B cell (primary cell): ENCODE results near the gene NME9. TPM values are rescaled to one million over a fixed set of nuclear protein-coding genes. Genes with fewer than 3 reads are reported as not detected.

ENCODE experiments used
- ATAC-seq: fragments of 200-7000 bp; cut with Tn5 transposase; one replicate; pipeline ENCODE4 v1.10.0; 2021; ENCODE audit warnings: low read depth, mild to moderate bottlenecking, moderate number of reproducible peaks, moderate library complexity
- CTCF ChIA-PET: fragments of 350-600 bp; sonication (Branson Sonifier 250); formaldehyde crosslinking; loops from one replicate; lab custom pipeline; 2021; ENCODE audit warnings: antibody characterized with exemption, inconsistent platforms; lab: Charles Lee
- POLR2A ChIA-PET: fragments of 350-600 bp; sonication (Branson Sonifier 250); formaldehyde crosslinking; loops from one replicate; lab custom pipeline; 2021; ENCODE audit warnings: antibody characterized with exemption; lab: Charles Lee
- DNase-seq: peaks from one replicate; pipeline ENCODE4 v3.0.0; 2013
- H2AFZ ChIP-seq: 2 replicates; pipeline ENCODE4 v1.6.1; 2012; ENCODE audit warnings: mild to moderate bottlenecking, low read depth, low read length; ENCODE audit not compliant: insufficient read depth, poor library complexity, severe bottlenecking
- H3K27ac ChIP-seq, 2 donors: 1 replicate in 1 of 2; 2 replicates in 1 of 2; pipeline ENCODE4 v1.5.1; 2012 to 2013; ENCODE audit warnings: low read length in 2 of 2, mild to moderate bottlenecking in 2 of 2, moderate library complexity in 1 of 2
- H3K27me3 ChIP-seq, 4 experiments: fragments of 200-600 bp in 1 of 4; sonication (generic) in 1 of 4; replicated peaks in 1 of 4; 1 replicate in 2 of 4; 2 replicates in 2 of 4; pipeline versions ENCODE4 v1.6.1 to v1.7.0; 2013 to 2016; ENCODE audit warnings: low read length in 3 of 4, mild to moderate bottlenecking in 2 of 4, mixed read lengths in 1 of 4, moderate library complexity in 1 of 4; ENCODE audit not compliant: insufficient read depth in 4 of 4, control insufficient read depth in 3 of 4; ENCODE audit errors: control extremely low read depth in 1 of 4
- H3K36me3 ChIP-seq, 2 experiments: replicated peaks in 1 of 2; 1 replicate in 1 of 2; 2 replicates in 1 of 2; pipeline versions ENCODE4 v1.6.1 to v1.7.1; 2013; ENCODE audit warnings: low read length in 1 of 2; ENCODE audit not compliant: insufficient read depth in 2 of 2, control insufficient read depth in 1 of 2; ENCODE audit errors: control extremely low read depth in 1 of 2, extremely low read depth in 1 of 2
- H3K4me1 ChIP-seq, 2 donors: fragments of 200-600 bp in 1 of 2; sonication (generic) in 1 of 2; 1 replicate in 1 of 2; 2 replicates in 1 of 2; pipeline versions ENCODE4 v1.5.1 to v1.6.1; 2013 to 2017; ENCODE audit warnings: low read length in 2 of 2; ENCODE audit not compliant: control insufficient read depth in 2 of 2, insufficient read depth in 2 of 2
- H3K4me2 ChIP-seq: replicated peaks from 2 replicates; pipeline ENCODE3; 2012; ENCODE audit warnings: mild to moderate bottlenecking, low read depth, low read length; ENCODE audit not compliant: poor library complexity, severe bottlenecking
- H3K4me3 ChIP-seq, 5 experiments: fragments of 200-600 bp in 1 of 5; sonication (generic) in 1 of 5; 1 replicate in 3 of 5; 2 replicates in 2 of 5; pipeline versions ENCODE4 v1.5.1 to v1.7.0; 2011 to 2016; ENCODE audit warnings: low read length in 4 of 5, mild to moderate bottlenecking in 4 of 5, low read depth in 2 of 5, control low read depth in 1 of 5, moderate library complexity in 1 of 5; ENCODE audit not compliant: insufficient read depth in 1 of 5; ENCODE audit errors: control extremely low read depth in 1 of 5, extremely low read depth in 1 of 5
- H3K79me2 ChIP-seq: fragments of 200-600 bp; sonication (generic); one replicate; pipeline ENCODE4 v1.6.0; 2016; ENCODE audit warnings: low read length; ENCODE audit not compliant: control insufficient read depth, insufficient read depth
- H3K9ac ChIP-seq: fragments of 200-600 bp; sonication (generic); 2 replicates; pipeline ENCODE4 v1.6.1; 2017; ENCODE audit warnings: mild to moderate bottlenecking, low read length, moderate library complexity
- H3K9me3 ChIP-seq, 3 donors: one replicate each; pipeline versions ENCODE4 v1.6.1 to v1.7.1; 2013; ENCODE audit warnings: low read length in 2 of 3; ENCODE audit not compliant: control insufficient read depth in 2 of 3, insufficient read depth in 1 of 3; ENCODE audit errors: control extremely low read depth in 1 of 3
- H4K20me1 ChIP-seq: 2 replicates; pipeline ENCODE4 v1.6.0; 2012; ENCODE audit warnings: mild to moderate bottlenecking, low read length; ENCODE audit not compliant: insufficient read depth, control insufficient read depth, poor library complexity, severe bottlenecking
- H3K27ac Mint-ChIP-seq: one replicate; pipeline ENCODE4 v1.8.0; 2021; ENCODE audit warnings: mixed read lengths
- H3K27me3 Mint-ChIP-seq: one replicate; pipeline ENCODE4 v1.8.0; 2021; ENCODE audit warnings: mixed read lengths
- H3K4me1 Mint-ChIP-seq: one replicate; pipeline ENCODE4 v1.8.0; 2021; ENCODE audit warnings: mixed read lengths
- H3K4me3 Mint-ChIP-seq: one replicate; pipeline ENCODE4 v1.8.0; 2021; ENCODE audit warnings: mixed read lengths
- H3K9me3 Mint-ChIP-seq: one replicate; pipeline ENCODE4 v1.8.0; 2022; ENCODE audit warnings: mixed read lengths; ENCODE audit not compliant: insufficient read depth
- CTCF ChIP-seq: fragments of 200-600 bp; IDR thresholded peaks from one replicate; pipeline ENCODE4 v1.8.0; 2022; ENCODE audit warnings: antibody characterized with exemption, mild to moderate bottlenecking
- EZH2 ChIP-seq: IDR thresholded peaks from 2 replicates; pipeline ENCODE4 v1.6.1; 2012; ENCODE audit warnings: borderline replicate concordance, low read depth, mild to moderate bottlenecking, moderate library complexity, low read length; ENCODE audit not compliant: insufficient read depth, poor library complexity, severe bottlenecking
- WGBS: methylation state at CpG from one replicate; pipeline ENCODE4 v1.1.5; 2013; ENCODE audit warnings: missing lambda C conversion rate; ENCODE audit not compliant: insufficient coverage; 5-methylcytosine and 5-hydroxymethylcytosine counted together
- intact Hi-C: fragments of 100-400 bp; cut with micrococcal nuclease; formaldehyde crosslinking; loops from one replicate; pipeline ENCODE4 v1.10.0; 2022
- polyA plus RNA-seq: library from polyadenylated mRNA; depleted of rRNA; stranded (reverse); fragments of >200 nt; gene quantifications from 2 replicates; pipeline ENCODE4 v1.2.3, GENCODE V29; 2012
- total RNA-seq, 2 donors: library from RNA; stranded (reverse); fragments of 120-200 nt in 1 of 2; gene quantifications; 1 replicate in 1 of 2; 2 replicates in 1 of 2; pipeline versions ENCODE4 v1.2.3 to v1.2.4, GENCODE V29; 2013 to 2022

Gene NME9
- total and polyA plus RNA-seq, 2 donors (not counting 1 experiment from before 2014, with no cell fraction given), result not detected

GRCh38 chr3:138340511-138340910 lies 10.9 kb upstream of the NME9 start:
- peaks cover 64% of the 10 kb centered on the region for H3K27me3 Mint-ChIP-seq
- H3K9me3 Mint-ChIP-seq, result peaks cover 4% of the 10 kb centered on the region
- no peak for ATAC-seq
- no peak overlapping the region for H3K4me3 Mint-ChIP-seq
- TF ChIP-seq CTCF (no peak), EZH2 (no peak)
- POLR2A ChIA-PET, result no interaction called here
- H4K20me1 ChIP-seq, result no peaks in the 10 kb centered on the region
- no peak for DNase-seq
- no peaks in the 10 kb centered on the region for H3K4me1 ChIP-seq
- H3K27me3 ChIP-seq, result peaks cover 0 to 34% (median 4%) of the 10 kb centered on the region in 4 experiments
- CTCF ChIA-PET, result interaction anchor here (0.7 kb wide), 1 partner anchor 17 kb away, joined by 3 read pairs; no protein-coding TSS in a partner anchor
- no peak overlapping the region for H3K9ac ChIP-seq
- H3K36me3 ChIP-seq, result no peaks in the 10 kb centered on the region
- H3K9me3 ChIP-seq, result peaks cover 2 to 11% (median 2%) of the 10 kb centered on the region in 3 donors
- H3K27ac Mint-ChIP-seq, result no peak overlapping the region
- no peaks in the 10 kb centered on the region for H3K79me2 ChIP-seq
- WGBS, result 100% methylated on average over 1 of the region's 5 CpGs
- H3K4me3 ChIP-seq, result no peak overlapping the region
- no peak overlapping the region for H3K4me2 ChIP-seq
- intact Hi-C loops, result no loop called here
- no peaks in the 10 kb centered on the region for H3K4me1 Mint-ChIP-seq
- H3K27ac ChIP-seq, result no peak overlapping the region
- no peak overlapping the region for H2AFZ ChIP-seq

DNA sequence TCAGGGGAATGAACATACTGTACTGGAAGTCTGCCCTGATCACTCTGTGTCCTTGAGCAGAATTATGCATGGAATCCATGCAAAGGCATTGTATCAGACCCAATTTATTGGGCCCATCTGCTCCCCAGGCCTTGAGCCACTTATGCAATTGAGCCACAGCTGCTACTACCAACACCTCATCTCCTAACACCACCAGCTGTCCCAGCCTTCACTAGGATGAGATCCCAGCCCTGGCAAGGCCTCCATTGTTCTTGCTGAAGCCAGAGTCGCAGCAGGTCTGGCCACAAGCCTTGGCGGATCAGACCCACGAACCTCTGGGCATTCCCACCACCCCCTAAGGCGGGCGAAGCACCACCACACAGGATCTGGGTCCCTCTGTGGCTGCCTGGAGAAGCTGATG lies 9.2 kb upstream of the NME9 start:
- WGBS, result 93% methylated on average over 2 of the region's 5 CpGs
- peaks cover 4% of the 10 kb centered on the region for H3K9me3 Mint-ChIP-seq
- Histone ChIP-seq H3K9me3 (peaks cover 2 to 11% (median 2%) of the 10 kb centered on the region in 3 donors), H3K27me3 (peaks cover 0 to 24% (median 3%) of the 10 kb centered on the region in 4 experiments), H3K79me2 (no peaks in the 10 kb centered on the region), H2AFZ (no peak overlapping the region), H4K20me1 (no peaks in the 10 kb centered on the region), H3K36me3 (no peaks in the 10 kb centered on the region), H3K9ac (no peak overlapping the region), H3K4me2 (no peak overlapping the region), H3K4me3 (no peak overlapping the region), H3K4me1 (no peaks in the 10 kb centered on the region), H3K27ac (no peak overlapping the region)
- peaks cover 59% of the 10 kb centered on the region for H3K27me3 Mint-ChIP-seq
- no peak for TF ChIP-seq EZH2
- TF ChIP-seq CTCF, result no peak
- ChIA-PET CTCF (interaction anchor here (1.0 kb wide), 1 partner anchor 157 kb away, joined by 3 read pairs; no protein-coding TSS in a partner anchor), POLR2A (no interaction called here)
- no peak for DNase-seq
- H3K4me1 Mint-ChIP-seq, result no peaks in the 10 kb centered on the region
- H3K27ac Mint-ChIP-seq, result no peak overlapping the region
- intact Hi-C loops, result no loop called here
- no peak overlapping the region for H3K4me3 Mint-ChIP-seq
- no peak for ATAC-seq
